Measurements from ENCODE around the gene CYSLTR2. TPM values are rescaled to one million over a fixed set of nuclear protein-coding genes. Genes with fewer than 3 reads are reported as not detected.

Gene CYSLTR2
- total and polyA plus RNA-seq, 9 of the 15 experiments (the other 6 are each of a cell fraction or from before 2014, with no cell fraction given): not detected

DNA sequence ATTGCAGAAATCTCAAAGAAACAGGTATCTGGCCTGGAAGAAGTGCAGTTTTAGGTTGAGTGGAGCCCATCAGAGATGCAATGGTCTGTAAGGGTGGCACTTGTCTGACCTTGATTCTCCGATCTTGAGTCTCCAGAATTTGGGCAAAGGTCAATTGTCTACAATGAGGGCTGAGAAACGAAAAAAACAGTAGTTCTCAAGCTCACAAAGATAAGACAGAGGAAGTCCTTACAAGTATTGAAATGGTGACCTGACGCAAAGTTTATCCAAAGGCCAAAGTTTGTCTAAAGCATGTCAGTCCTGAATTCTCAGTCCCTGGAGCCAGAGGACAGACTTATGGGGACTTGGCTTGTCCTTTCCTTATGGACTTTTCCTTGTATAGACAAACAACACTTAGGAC, 40.3 kb downstream of the CYSLTR2 start:
- Histone ChIP-seq H3K9me1 (ENCODE audit: control insufficient read depth, insufficient read depth, low read length) (no peaks in the 10 kb centered on the region), H3K9me3 (replicated peaks; ENCODE audit: control insufficient read depth, insufficient read depth, low read depth, low read length) (no peaks in the 10 kb centered on the region), H3K4me1 (replicated peaks in 1 of 2; ENCODE audit: control insufficient read depth in 2 of 2, insufficient read depth in 2 of 2, low read length in 2 of 2) (no peaks in the 10 kb centered on the region), H3K79me2 (ENCODE audit: control insufficient read depth, insufficient read depth, low read length) (no peaks in the 10 kb centered on the region), H3K9ac (ENCODE audit: insufficient read depth in 1 of 2, low read depth in 2 of 2, low read length in 2 of 2) (no peak overlapping the region), H3K27ac (ENCODE audit: extremely low read depth, low read depth, low read length) (no peak overlapping the region), H4K20me1 (replicated peaks; ENCODE audit: control insufficient read depth, insufficient read depth, low read length) (no peaks in the 10 kb centered on the region), H3K4me2 (ENCODE audit: insufficient read depth, low read length) (no peak overlapping the region), H3K36me3 (ENCODE audit: control insufficient read depth, insufficient read depth, low read length) (no peaks in the 10 kb centered on the region), H3K27me3 (ENCODE audit: control insufficient read depth in 2 of 2, insufficient read depth in 2 of 2, low read length in 2 of 2) (no peaks in the 10 kb centered on the region), H3K4me3 (no peak overlapping the region), H2AFZ (ENCODE audit: low read depth, low read length) (no peak overlapping the region)
- WGBS (ENCODE audit: insufficient coverage, low coverage, missing lambda C conversion rate): 8% methylated on average over 3 of the region's 3 CpGs
- intact Hi-C loops (cut with micrococcal nuclease) (no loop called here), in situ Hi-C loops (cut with MboI) (no loop called here)
- ChIA-PET CTCF (ENCODE audit: low intra/inter-chr PET ratio) (no interaction called here), POLR2A (interaction anchor here (0.7 kb wide), 1 partner anchor 185 kb away, joined by 3 read pairs; no protein-coding TSS in a partner anchor)
- FAIRE-seq (no peak), DNase-seq (ENCODE audit: extremely low read depth in 1 of 4, low spot score in 3 of 4) (no peak), ATAC-seq (no peak)
- TF ChIP-seq, protein P1, sequence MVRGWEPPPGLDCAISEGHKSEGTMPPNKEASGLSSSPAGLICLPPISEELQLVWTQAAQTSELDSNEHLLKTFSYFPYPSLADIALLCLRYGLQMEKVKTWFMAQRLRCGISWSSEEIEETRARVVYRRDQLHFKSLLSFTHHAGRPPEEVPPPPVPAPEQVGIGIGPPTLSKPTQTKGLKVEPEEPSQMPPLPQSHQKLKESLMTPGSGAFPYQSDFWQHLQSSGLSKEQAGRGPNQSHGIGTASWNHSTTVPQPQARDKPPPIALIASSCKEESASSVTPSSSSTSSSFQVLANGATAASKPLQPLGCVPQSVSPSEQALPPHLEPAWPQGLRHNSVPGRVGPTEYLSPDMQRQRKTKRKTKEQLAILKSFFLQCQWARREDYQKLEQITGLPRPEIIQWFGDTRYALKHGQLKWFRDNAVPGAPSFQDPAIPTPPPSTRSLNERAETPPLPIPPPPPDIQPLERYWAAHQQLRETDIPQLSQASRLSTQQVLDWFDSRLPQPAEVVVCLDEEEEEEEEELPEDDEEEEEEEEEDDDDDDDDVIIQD (CRISPR knock-in tag; IDR thresholded peaks at IDR 0.05): no peak
- TF ChIP-seq, protein P2, sequence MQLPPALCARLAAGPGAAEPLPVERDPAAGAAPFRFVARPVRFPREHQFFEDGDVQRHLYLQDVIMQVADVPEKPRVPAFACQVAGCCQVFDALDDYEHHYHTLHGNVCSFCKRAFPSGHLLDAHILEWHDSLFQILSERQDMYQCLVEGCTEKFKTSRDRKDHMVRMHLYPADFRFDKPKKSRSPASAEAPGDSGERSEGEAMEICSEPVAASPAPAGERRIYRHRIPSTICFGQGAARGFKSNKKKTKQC (CRISPR knock-in tag; IDR thresholded peaks at IDR 0.05): no peak
- TF ChIP-seq JUND (IDR thresholded peaks at IDR 0.05; ENCODE audit: borderline replicate concordance, low read depth, low read length) (no peak), JUND (tag; IDR thresholded peaks at IDR 0.05; ENCODE audit: borderline replicate concordance, low read depth, low read length) (no peak), TCF7 (IDR thresholded peaks at IDR 0.05; ENCODE audit: borderline replicate concordance) (no peak), RBM22 (IDR thresholded peaks at IDR 0.05; ENCODE audit: low read depth, low read length, poor library complexity, severe bottlenecking) (no peak), ZNF316 (IDR thresholded peaks at IDR 0.05) (no peak), HEY1 (CRISPR knock-in tag; IDR thresholded peaks at IDR 0.05; ENCODE audit: borderline replicate concordance) (no peak), HDAC1 (IDR thresholded peaks at IDR 0.05) (no peak)
- TF ChIP-seq, protein P3, sequence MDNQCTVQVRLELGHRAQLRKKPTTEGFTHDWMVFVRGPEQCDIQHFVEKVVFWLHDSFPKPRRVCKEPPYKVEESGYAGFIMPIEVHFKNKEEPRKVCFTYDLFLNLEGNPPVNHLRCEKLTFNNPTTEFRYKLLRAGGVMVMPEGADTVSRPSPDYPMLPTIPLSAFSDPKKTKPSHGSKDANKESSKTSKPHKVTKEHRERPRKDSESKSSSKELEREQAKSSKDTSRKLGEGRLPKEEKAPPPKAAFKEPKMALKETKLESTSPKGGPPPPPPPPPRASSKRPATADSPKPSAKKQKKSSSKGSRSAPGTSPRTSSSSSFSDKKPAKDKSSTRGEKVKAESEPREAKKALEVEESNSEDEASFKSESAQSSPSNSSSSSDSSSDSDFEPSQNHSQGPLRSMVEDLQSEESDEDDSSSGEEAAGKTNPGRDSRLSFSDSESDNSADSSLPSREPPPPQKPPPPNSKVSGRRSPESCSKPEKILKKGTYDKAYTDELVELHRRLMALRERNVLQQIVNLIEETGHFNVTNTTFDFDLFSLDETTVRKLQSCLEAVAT (IDR thresholded peaks at IDR 0.05): no peak
- BruUV-seq (replicated peaks): no TSS peak

All from K562 (cell line).